Glutamatergic neuron (in vitro differentiated cells): ENCODE results near the gene SPATA13. TPM values are rescaled to one million over a fixed set of nuclear protein-coding genes. Genes with fewer than 3 reads are reported as not detected.

Experiments used
- DNase-seq: peaks from one replicate; pipeline ENCODE4 v3.0.0; 2022
- H3K27ac Mint-ChIP-seq: one replicate; pipeline ENCODE4 v1.8.0; 2020; ENCODE audit warnings: mild to moderate bottlenecking, mixed read lengths, inconsistent platforms; ENCODE audit not compliant: unreplicated experiment
- H3K27me3 Mint-ChIP-seq: one replicate; pipeline ENCODE4 v1.8.0; 2020; ENCODE audit warnings: mild to moderate bottlenecking, moderate library complexity, mixed read lengths, inconsistent platforms; ENCODE audit not compliant: unreplicated experiment
- H3K36me3 Mint-ChIP-seq: one replicate; pipeline ENCODE4 v1.8.0; 2020; ENCODE audit warnings: mild to moderate bottlenecking, mixed read lengths, inconsistent platforms; ENCODE audit not compliant: unreplicated experiment
- H3K4me1 Mint-ChIP-seq: one replicate; pipeline ENCODE4 v1.8.0; 2020; ENCODE audit warnings: mild to moderate bottlenecking, low read depth, mixed read lengths, inconsistent platforms; ENCODE audit not compliant: unreplicated experiment
- H3K4me3 Mint-ChIP-seq: one replicate; pipeline ENCODE4 v1.8.0; 2020; ENCODE audit warnings: mild to moderate bottlenecking, mixed read lengths, inconsistent platforms; ENCODE audit not compliant: unreplicated experiment
- H3K9me3 Mint-ChIP-seq: one replicate; pipeline ENCODE4 v1.8.0; 2020; ENCODE audit warnings: mild to moderate bottlenecking, moderate library complexity, mixed read lengths, inconsistent platforms; ENCODE audit not compliant: unreplicated experiment
- CTCF ChIP-seq: fragments of 200-600 bp; sonication (generic); IDR thresholded peaks from one replicate; pipeline ENCODE4 v1.5.0; 2021; ENCODE audit not compliant: partially characterized antibody, unreplicated experiment
- total RNA-seq: library from RNA; stranded (reverse); fragmentation: NEBNext Ultra II Directional; extraction: Animal tissue kit (Norgen Biotek cat#: 25700); gene quantifications from one replicate; pipeline ENCODE4 v1.2.1, GENCODE V29; 2021; ENCODE audit not compliant: unreplicated experiment

The SPATA13 gene
- total RNA-seq, 1 donor from 2014 or later: 7.4 TPM

DNA sequence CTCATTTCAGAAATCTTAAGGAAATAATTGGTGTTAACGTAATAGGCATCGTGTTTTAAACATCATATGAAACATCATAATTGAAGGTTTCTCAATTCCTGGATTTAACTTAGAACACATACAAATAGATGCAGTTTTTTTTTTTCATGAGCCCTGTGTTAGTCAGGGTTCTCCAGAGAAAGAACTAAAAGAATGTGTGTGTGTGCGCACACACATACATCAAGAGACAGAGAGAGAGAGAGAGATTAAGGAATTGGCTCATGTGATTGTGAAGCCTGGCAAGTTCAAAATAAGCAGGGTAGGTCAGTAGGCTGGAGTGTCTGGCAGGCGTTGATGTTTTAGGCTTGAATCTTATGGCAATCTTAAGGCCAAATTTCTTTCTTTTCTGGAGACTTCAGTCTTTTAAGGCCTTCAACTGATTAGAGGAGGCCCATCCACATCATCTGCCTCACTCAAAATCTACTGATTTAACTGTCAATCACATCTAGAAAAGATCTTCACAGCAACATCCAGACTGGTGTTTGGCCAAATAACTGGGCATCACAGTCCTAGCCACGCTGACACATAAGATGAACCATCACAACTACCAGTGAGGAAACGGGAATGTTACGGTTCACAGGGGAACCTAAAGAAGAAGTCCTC, 25.2 kb downstream of the SPATA13 start:
- Mint-ChIP-seq H3K4me3 (no peak overlapping the region), H3K4me1 (no peaks in the 10 kb centered on the region), H3K27ac (no peak overlapping the region), H3K9me3 (no peaks in the 10 kb centered on the region), H3K36me3 (peaks cover 8% of the 10 kb centered on the region), H3K27me3 (no peaks in the 10 kb centered on the region)
- DNase-seq: no peak
- no peak for TF ChIP-seq CTCF

DNA sequence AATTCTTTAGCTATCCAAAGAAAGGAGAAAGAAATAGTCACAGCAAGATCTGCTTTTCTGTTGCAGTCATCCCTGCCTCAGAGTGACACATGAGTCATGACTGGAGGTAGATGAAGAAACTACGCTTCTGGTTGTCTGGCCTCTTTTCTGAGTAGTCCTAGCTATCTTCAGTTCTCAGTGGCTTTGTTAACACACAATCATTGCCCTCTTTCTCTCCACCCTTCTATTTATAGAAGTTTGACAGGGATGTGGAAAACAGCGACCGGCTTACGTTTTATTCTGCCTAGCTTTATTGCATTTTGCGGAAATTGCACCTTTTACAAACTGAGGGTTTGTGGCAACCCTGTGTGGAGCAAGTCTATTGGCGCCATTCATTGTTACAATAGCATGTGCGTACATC, 26.7 kb downstream of the SPATA13 start:
- no peaks in the 10 kb centered on the region for H3K4me1 Mint-ChIP-seq
- no peaks in the 10 kb centered on the region for H3K9me3 Mint-ChIP-seq
- DNase-seq: no peak
- no peak overlapping the region for H3K27ac Mint-ChIP-seq
- peaks cover under 1% of the 10 kb centered on the region for H3K27me3 Mint-ChIP-seq
- peaks cover 8% of the 10 kb centered on the region for H3K36me3 Mint-ChIP-seq
- TF ChIP-seq CTCF: no peak
- no peak overlapping the region for H3K4me3 Mint-ChIP-seq

GRCh38 chr13:24192057-24192810, 31.7 kb downstream of the SPATA13 start:
- Mint-ChIP-seq H3K9me3 (no peaks in the 10 kb centered on the region), H3K4me3 (no peak overlapping the region), H3K36me3 (peaks cover 8% of the 10 kb centered on the region), H3K4me1 (no peaks in the 10 kb centered on the region), H3K27me3 (peaks cover 5% of the 10 kb centered on the region), H3K27ac (no peak overlapping the region)
- no peak for DNase-seq
- TF ChIP-seq CTCF: no peak

DNA sequence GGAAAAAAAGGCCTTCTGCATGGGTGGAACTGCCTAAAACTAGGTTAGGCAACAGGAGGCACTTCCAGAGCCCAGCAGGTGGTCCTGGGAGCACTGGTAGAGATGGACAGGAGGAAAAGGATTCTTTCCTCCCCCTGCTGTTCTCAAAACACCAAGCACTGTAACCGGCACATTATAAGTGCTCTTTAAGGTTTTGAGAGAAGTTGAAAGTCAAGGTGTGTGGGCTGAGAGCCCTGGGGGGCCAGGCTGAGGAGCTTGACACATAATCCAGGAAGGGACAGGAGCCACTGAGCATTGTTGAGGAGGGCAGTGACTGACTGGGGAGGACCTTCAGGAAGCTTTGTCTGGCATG, 32.3 kb downstream of the SPATA13 start:
- H3K36me3 Mint-ChIP-seq: peaks cover 8% of the 10 kb centered on the region
- H3K4me1 Mint-ChIP-seq: no peaks in the 10 kb centered on the region
- TF ChIP-seq CTCF: no peak
- no peaks in the 10 kb centered on the region for H3K9me3 Mint-ChIP-seq
- no peak for DNase-seq
- H3K27ac Mint-ChIP-seq: no peak overlapping the region
- peaks cover 5% of the 10 kb centered on the region for H3K27me3 Mint-ChIP-seq
- no peak overlapping the region for H3K4me3 Mint-ChIP-seq

DNA sequence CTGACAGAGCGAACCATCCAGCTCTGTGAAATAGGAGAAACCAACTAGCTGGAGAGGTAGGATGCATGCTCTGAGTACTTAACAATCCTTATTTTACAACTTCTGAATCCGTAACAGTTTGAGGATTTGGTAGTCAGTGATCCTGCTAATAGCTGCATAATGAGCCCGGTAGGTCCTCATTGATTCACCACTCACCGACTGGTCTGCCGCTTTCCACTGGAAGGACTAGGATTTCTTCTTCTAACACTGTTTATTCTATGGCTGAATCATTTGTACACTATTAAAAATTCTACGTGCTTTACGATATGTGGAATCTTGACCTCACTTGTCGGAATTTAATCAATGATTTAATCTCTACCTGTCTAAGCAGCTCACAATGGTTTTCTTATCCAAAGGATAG, 33.9 kb downstream of the SPATA13 start:
- no peaks in the 10 kb centered on the region for H3K4me1 Mint-ChIP-seq
- no peaks in the 10 kb centered on the region for H3K36me3 Mint-ChIP-seq
- no peak overlapping the region for H3K4me3 Mint-ChIP-seq
- H3K27ac Mint-ChIP-seq: no peak overlapping the region
- H3K9me3 Mint-ChIP-seq: no peaks in the 10 kb centered on the region
- H3K27me3 Mint-ChIP-seq: peaks cover 5% of the 10 kb centered on the region
- DNase-seq: no peak
- no peak for TF ChIP-seq CTCF
